ENCODE measurements around the gene TEAD1. TPM values are rescaled to one million over a fixed set of nuclear protein-coding genes. Genes with fewer than 3 reads are reported as not detected.

TEAD1 gene
- polyA plus RNA-seq, 2 of the 4 experiments (the other 2 are of a cell fraction): 111 to 112 TPM

DNA sequence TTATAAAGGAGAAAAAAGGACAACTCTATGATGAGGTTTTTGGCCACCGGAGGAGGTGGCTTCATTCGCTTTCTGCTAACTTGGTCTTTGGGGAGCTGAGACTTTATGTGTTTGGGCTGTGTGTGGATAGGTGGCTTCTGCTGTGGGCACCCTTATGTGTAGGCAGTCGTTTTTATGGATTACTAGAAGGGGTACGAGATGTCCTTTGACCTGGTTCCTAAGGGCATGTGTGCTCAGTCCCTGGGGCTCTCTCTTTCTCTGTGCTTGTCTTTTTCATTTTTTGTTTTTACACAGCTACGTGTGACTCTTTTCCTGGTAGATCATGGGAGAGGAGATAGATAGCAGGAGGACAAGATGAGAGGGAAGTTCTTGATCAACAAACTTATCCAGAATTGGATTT is 93.4 kb downstream of the TEAD1 start:
- Histone ChIP-seq H3K27ac (peak overlapping the region; percentile 86 to 92; a peak in 5 of 6 replicates), H3K9me3 (no peaks in the 10 kb centered on the region), H3K4me3 (no peak overlapping the region), H3K4me2 (peak overlapping the region; percentile 77), H3K4me1 (peaks cover 98% of the 10 kb centered on the region)
- no peak for ATAC-seq
- POLR2A ChIA-PET: no interaction called here
- CTCF ChIA-PET: interaction anchor here (1.2 to 2.2 kb wide), 2 partner anchors 8 to 9 kb away, joined by 3 to 6 read pairs; no protein-coding TSS in a partner anchor
- no peak for DNase-seq (ENCODE audit: low read depth in 1 of 2, low spot score in 1 of 2)
- TF ChIP-seq JUN (IDR thresholded peaks at IDR 0.05) (no peak), MAZ (IDR thresholded peaks at IDR 0.05; ENCODE audit: borderline replicate concordance, low read depth, low read length) (no peak), CBX2 (IDR thresholded peaks at IDR 0.05; ENCODE audit: borderline replicate concordance, low read depth) (no peak), HOXB5 (CRISPR knock-in tag; IDR thresholded peaks at IDR 0.05) (no peak)
- TF ChIP-seq, protein P1, sequence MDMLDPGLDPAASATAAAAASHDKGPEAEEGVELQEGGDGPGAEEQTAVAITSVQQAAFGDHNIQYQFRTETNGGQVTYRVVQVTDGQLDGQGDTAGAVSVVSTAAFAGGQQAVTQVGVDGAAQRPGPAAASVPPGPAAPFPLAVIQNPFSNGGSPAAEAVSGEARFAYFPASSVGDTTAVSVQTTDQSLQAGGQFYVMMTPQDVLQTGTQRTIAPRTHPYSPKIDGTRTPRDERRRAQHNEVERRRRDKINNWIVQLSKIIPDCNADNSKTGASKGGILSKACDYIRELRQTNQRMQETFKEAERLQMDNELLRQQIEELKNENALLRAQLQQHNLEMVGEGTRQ (IDR thresholded peaks at IDR 0.05): no peak
- FAIRE-seq: no peak
- WGBS (ENCODE audit: missing lambda C conversion rate): 76% methylated on average over 5 of the region's 5 CpGs

DNA sequence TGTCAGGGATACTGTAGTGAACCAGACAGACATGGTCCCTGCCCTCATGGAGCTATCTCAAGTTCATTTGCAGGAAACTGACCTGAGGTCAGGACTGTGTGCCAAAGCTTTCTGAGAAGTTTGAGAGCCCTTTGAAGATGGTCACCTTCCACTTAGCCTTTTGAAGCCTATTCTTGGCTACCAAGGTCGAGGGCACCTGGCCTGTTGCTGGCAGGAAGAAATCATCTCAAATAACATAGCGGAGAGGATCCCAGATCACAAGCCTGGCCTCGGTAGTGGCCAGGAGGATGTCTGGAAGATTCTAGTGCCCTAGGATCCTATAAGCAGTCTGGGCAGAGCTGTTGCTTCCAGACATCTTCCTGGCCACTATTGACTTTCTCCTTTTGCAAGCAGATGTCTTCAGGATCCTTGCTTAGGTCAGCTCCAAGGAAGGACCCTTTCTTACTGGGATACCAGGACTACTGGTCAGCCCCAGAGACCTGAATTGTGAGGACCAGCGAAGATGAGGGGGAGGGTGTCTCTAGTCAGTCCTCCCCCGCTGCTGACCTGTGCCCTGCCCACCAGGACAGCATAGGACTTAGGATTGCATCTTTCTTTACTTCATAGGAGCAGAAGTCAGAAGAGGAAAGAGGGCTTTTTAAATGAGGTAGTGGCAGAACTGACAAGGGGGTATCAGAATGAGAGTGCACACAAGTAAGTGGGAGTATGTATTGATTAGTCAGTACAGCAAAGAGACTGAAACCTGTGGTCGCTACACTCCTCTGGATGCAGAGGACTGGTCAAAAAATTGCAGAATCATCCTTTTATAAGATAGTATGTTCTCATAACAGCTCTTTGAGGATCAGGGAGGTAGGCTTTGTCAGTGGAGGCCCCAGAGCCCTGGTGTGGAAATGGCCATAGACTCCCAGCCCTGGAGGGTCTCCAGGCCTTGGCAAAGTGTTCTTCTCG is 94.8 kb downstream of the TEAD1 start:
- 73% methylated on average over 6 of the region's 7 CpGs for WGBS (ENCODE audit: missing lambda C conversion rate)
- Histone ChIP-seq H3K9me3 (no peaks in the 10 kb centered on the region), H3K4me2 (peak overlapping the region; percentile 77), H3K27ac (peak overlapping the region; percentile 86 to 92), H3K4me3 (peak overlapping the region; percentile 10; the same call in 1 of the 3 replicates), H3K4me1 (peaks cover 98% of the 10 kb centered on the region)
- DNase-seq (ENCODE audit: low read depth in 1 of 2, low spot score in 1 of 2): no peak
- no peak for TF ChIP-seq BHLHE40 (IDR thresholded peaks at IDR 0.05; ENCODE audit: low read depth, low read length)
- no peak for TF ChIP-seq HDAC2 (IDR thresholded peaks at IDR 0.05)
- no peak for TF ChIP-seq RNF2 (IDR thresholded peaks at IDR 0.05; ENCODE audit: borderline replicate concordance, low read depth)
- TF ChIP-seq, protein P2, sequence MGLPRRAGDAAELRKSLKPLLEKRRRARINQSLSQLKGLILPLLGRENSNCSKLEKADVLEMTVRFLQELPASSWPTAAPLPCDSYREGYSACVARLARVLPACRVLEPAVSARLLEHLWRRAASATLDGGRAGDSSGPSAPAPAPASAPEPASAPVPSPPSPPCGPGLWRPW (IDR thresholded peaks at IDR 0.05): no peak
- peak; percentile 80 for TF ChIP-seq MAFK (IDR thresholded peaks at IDR 0.05; ENCODE audit: partially characterized antibody)
- ChIA-PET POLR2A (interaction anchor here (1.0 kb wide), 1 partner anchor 31 kb away, joined by 4 read pairs; no protein-coding TSS in a partner anchor), CTCF (interaction anchor here (0.7 to 1.2 kb wide), 3 partner anchors 16 to 25 kb away, joined by 3 to 5 read pairs (median 3); no protein-coding TSS in a partner anchor)
- peak in 1 of 2 experiments; percentile 41; a peak in 3 of 6 replicates for ATAC-seq
- no peak for FAIRE-seq

DNA sequence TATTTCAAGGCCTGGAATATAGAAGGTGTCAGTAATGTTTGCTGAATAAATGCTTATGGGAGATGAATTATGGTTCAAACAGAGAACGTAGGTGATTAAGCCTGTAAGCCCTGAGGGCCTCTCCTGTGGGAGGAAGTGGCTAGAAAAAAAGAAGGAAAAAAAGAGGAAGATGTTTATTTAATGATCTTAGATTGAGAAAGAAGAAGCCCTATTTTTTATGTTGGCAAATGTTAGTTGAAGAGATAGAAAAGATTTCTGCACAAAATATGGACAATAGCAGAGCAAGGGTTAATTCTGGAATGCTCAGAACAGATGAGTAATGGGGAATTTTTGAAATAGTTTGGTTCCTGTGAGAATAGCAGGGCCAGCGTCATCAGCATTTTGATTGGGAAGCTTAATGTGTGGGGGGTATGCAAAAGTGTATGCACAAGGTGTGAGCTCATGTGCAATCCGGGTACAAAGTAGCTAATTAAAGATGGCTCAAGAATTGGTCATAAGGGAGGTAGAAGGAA is 95.7 kb downstream of the TEAD1 start:
- no peak for FAIRE-seq
- ATAC-seq: peak; percentile 74 to 76
- TF ChIP-seq FOXS1 (CRISPR knock-in tag; IDR thresholded peaks at IDR 0.05) (0 out of 2 replicates have a peak, but pooled peaks have one; percentile 31), ESRRA (IDR thresholded peaks at IDR 0.05; ENCODE audit: borderline replicate concordance, low read length) (no peak), TFCP2L1 (CRISPR knock-in tag; IDR thresholded peaks at IDR 0.05) (no peak), SREBF2 (IDR thresholded peaks at IDR 0.05) (no peak), CBX8 (IDR thresholded peaks at IDR 0.05) (no peak), MAZ (IDR thresholded peaks at IDR 0.05; ENCODE audit: borderline replicate concordance, low read depth, low read length) (no peak), JUNB (IDR thresholded peaks at IDR 0.05) (peak; percentile 74), HEYL (CRISPR knock-in tag; IDR thresholded peaks at IDR 0.05) (no peak), MAFK (IDR thresholded peaks at IDR 0.05; ENCODE audit: partially characterized antibody) (peak; percentile 55), ZC3H11A (IDR thresholded peaks at IDR 0.05) (no peak), ZFP36 (IDR thresholded peaks at IDR 0.05; ENCODE audit: borderline replicate concordance, partially characterized antibody) (no peak), KDM5A (IDR thresholded peaks at IDR 0.05) (no peak), FOSL2 (IDR thresholded peaks at IDR 0.05) (peak; percentile 63; the same call in 1 of the 2 replicates), FOSL2 (CRISPR knock-in tag; IDR thresholded peaks at IDR 0.05) (peak; percentile 86), RCOR1 (IDR thresholded peaks at IDR 0.05; ENCODE audit: low read depth, low read length) (no peak), ZSCAN20 (CRISPR knock-in tag; IDR thresholded peaks at IDR 0.05) (no peak), NPAS2 (CRISPR knock-in tag; IDR thresholded peaks at IDR 0.05; ENCODE audit: borderline replicate concordance) (no peak)
- TF ChIP-seq, protein P3, sequence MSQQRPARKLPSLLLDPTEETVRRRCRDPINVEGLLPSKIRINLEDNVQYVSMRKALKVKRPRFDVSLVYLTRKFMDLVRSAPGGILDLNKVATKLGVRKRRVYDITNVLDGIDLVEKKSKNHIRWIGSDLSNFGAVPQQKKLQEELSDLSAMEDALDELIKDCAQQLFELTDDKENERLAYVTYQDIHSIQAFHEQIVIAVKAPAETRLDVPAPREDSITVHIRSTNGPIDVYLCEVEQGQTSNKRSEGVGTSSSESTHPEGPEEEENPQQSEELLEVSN (IDR thresholded peaks at IDR 0.05; ENCODE audit: borderline replicate concordance, low read depth): no peak; the same call in 1 of the 2 replicates
- TF ChIP-seq, protein P4, sequence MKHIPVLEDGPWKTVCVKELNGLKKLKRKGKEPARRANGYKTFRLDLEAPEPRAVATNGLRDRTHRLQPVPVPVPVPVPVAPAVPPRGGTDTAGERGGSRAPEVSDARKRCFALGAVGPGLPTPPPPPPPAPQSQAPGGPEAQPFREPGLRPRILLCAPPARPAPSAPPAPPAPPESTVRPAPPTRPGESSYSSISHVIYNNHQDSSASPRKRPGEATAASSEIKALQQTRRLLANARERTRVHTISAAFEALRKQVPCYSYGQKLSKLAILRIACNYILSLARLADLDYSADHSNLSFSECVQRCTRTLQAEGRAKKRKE (CRISPR knock-in tag; IDR thresholded peaks at IDR 0.05; ENCODE audit: low read depth): no peak
- TF ChIP-seq, protein P5, sequence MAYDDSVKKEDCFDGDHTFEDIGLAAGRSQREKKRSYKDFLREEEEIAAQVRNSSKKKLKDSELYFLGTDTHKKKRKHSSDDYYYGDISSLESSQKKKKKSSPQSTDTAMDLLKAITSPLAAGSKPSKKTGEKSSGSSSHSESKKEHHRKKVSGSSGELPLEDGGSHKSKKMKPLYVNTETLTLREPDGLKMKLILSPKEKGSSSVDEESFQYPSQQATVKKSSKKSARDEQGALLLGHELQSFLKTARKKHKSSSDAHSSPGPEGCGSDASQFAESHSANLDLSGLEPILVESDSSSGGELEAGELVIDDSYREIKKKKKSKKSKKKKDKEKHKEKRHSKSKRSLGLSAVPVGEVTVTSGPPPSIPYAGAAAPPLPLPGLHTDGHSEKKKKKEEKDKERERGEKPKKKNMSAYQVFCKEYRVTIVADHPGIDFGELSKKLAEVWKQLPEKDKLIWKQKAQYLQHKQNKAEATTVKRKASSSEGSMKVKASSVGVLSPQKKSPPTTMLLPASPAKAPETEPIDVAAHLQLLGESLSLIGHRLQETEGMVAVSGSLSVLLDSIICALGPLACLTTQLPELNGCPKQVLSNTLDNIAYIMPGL (CRISPR knock-in tag; IDR thresholded peaks at IDR 0.05; ENCODE audit: borderline replicate concordance): no peak

More for the DNA sequence above, 95.7 kb downstream of the TEAD1 start:
- ChIA-PET CTCF (interaction anchor here (0.7 to 2.2 kb wide), 6 partner anchors 10 to 413 kb away, joined by 3 to 6 read pairs (median 4); no protein-coding TSS in a partner anchor), POLR2A (interaction anchor here (0.9 to 1.0 kb wide), 4 partner anchors 30 to 96 kb away, joined by 3 to 4 read pairs (median 4); no protein-coding TSS in a partner anchor)
- Histone ChIP-seq H3K4me3 (peak overlapping the region; percentile 10; the same call in 1 of the 3 replicates), H3K9me3 (no peaks in the 10 kb centered on the region), H3K27ac (peak overlapping the region; percentile 86 to 92), H3K4me1 (peaks cover 95% of the 10 kb centered on the region), H3K4me2 (peak overlapping the region; percentile 77)
- WGBS (ENCODE audit: missing lambda C conversion rate): 1% methylated on average over 3 of the region's 3 CpGs
- DNase-seq (ENCODE audit: low read depth in 1 of 2, low spot score in 1 of 2): peak; percentile 60 to 74

Measured in A549 (cell line).